Upper lobe of right lung (tissue), 1 donor: ENCODE data around the gene KIFC3. TPM values are rescaled to one million over a fixed set of nuclear protein-coding genes. Genes with fewer than 3 reads are reported as not detected.

Source experiments
- ATAC-seq: fragments of 200-7000 bp; cut with Tn5 transposase; one replicate; pipeline ENCODE4 v1.9.1; 2020; ENCODE audit warnings: mild to moderate bottlenecking, moderate library complexity
- DNase-seq: peaks from one replicate; pipeline ENCODE4 v3.0.0-alpha.2; 2020
- H3K27ac ChIP-seq: fragments of 200-600 bp; one replicate; pipeline ENCODE4 v1.8.0; 2022
- H3K27me3 ChIP-seq: fragments of 200-600 bp; one replicate; pipeline ENCODE4 v1.8.0; 2022; ENCODE audit warnings: mild to moderate bottlenecking
- H3K36me3 ChIP-seq: fragments of 200-600 bp; one replicate; pipeline ENCODE4 v1.8.0; 2022
- H3K4me1 ChIP-seq: fragments of 200-600 bp; one replicate; pipeline ENCODE4 v1.8.0; 2022
- H3K4me3 ChIP-seq: fragments of 200-600 bp; one replicate; pipeline ENCODE4 v1.8.0; 2022; ENCODE audit warnings: mild to moderate bottlenecking
- H3K9me3 ChIP-seq: fragments of 200-600 bp; one replicate; pipeline ENCODE4 v1.8.0; 2022
- CTCF ChIP-seq: fragments of 200-600 bp; IDR thresholded peaks from one replicate; pipeline ENCODE4 v1.8.0; 2022; ENCODE audit warnings: antibody characterized with exemption
- intact Hi-C: fragments of 100-400 bp; cut with DNase I; formaldehyde crosslinking; loops from one replicate; pipeline ENCODE4 v1.11.0; 2022
- total RNA-seq: library from RNA; stranded (reverse); fragmentation: NEBNext Ultra II Directional; extraction: Animal tissue kit (Norgen Biotek cat#: 25700); gene quantifications from one replicate; pipeline ENCODE4 v1.2.1, GENCODE V29; 2021
- donor health status: DM: no; HTN: yes; CAD: no; lungs with severe emphysema.

KIFC3 gene
- total RNA-seq, 1 donor from 2014 or later: 99.1 TPM

DNA sequence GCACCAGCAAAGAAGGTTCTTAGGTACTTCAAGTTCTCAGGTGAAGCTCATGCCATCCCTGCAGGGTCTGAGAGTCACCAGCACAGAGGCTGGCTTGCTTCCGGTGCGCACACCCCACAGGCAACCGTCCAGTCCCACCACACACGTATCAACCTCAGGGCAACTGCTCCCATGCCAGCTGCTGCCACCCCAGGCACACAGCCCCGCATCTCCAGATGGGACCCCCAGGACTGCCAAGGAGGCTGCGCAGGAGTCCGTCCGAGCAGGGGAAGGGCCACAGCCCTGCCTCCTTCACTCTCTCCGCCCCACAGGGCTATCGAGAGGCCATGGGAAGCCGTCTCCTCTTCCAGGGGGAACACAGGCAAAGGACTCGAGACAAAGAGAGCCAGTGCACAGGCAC, 13.3 kb downstream of the KIFC3 start:
- ATAC-seq (no peak), DNase-seq (no peak)
- Histone ChIP-seq H3K4me3 (no peak overlapping the region), H3K9me3 (no peaks in the 10 kb centered on the region), H3K36me3 (peaks cover 62% of the 10 kb centered on the region), H3K27ac (no peak overlapping the region), H3K27me3 (no peaks in the 10 kb centered on the region), H3K4me1 (peaks cover 45% of the 10 kb centered on the region)
- intact Hi-C loops: no loop called here
- TF ChIP-seq CTCF: no peak

- no peak for DNase-seq
- H3K4me3 ChIP-seq: no peak overlapping the region
These were observed 13.9 kb downstream of the KIFC3 start for GRCh38 chr16:57788252-57788841.

DNA sequence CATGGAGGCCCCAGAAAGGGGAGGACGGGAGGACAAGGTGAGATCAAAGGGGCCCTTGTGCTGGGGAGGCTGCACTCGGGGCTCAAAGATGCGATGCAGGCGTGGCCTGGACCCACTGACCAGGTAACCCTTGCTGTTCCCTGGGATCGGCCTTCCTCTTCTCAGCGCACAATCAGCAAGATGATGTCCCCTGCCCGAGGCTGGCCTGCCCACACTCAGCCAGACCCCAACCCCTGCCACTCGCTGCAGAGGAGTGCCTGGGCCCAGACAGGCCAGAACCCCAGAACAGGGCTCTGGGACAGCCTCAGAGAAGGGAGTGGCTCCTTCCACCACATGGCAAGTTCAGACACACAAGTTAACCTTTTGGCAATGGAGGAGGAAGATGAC, 14.8 kb downstream of the KIFC3 start:
- intact Hi-C loops: no loop called here
- ATAC-seq: no peak
- H3K27ac ChIP-seq: peak overlapping the region; percentile 70

More at GRCh38 chr16:57788252-57788841, 13.9 kb downstream of the KIFC3 start:
- Histone ChIP-seq H3K4me1 (peaks cover 45% of the 10 kb centered on the region), H3K27ac (no peak overlapping the region), H3K27me3 (no peaks in the 10 kb centered on the region), H3K9me3 (no peaks in the 10 kb centered on the region), H3K36me3 (peaks cover 65% of the 10 kb centered on the region)
- no peak for TF ChIP-seq CTCF
- intact Hi-C loops: no loop called here
- no peak for ATAC-seq

DNA sequence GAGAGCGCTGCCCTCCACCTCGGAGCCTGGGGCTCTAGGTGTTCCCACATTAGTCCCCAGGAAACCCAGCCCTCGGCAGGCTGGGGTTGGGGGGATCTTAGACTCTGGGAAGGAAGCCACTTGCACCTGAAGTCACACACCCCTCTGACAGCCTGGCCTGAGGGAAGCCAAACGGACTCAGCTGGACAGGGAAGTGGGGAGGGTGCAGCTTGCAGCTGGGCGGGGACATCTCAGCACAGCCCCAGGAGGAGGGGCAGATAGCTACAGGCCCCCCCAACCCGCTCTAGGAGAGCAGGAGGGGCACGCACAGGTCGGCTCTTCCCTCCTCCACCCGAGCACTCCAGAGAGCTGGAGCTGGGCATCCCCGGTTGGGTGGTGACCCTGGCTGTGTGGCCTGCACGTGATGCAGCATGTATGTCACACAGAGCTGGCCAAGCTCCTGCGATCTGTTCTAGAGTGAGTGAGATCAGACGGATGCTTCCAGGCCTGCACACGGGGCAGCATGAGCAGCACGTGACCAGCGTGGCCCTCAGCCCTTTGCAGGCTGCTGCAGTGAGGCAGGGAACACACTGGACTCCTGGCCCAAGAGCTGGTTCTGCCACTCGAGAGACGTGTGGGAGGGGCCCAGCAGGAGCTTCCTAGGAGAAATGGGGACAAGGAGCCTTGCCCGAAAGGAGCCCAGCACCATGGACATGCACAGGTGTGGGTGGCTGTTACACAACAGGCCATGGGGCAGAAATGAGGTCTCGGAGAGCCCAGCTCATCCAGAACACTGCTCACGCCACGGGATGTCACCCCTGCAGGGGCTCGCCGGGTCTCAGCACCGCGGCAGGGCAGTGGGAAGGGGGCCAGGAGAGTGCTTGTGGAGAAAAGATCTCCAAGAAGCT, 15.4 kb downstream of the KIFC3 start:
- Histone ChIP-seq H3K36me3 (peaks cover 53% of the 10 kb centered on the region), H3K4me3 (no peak overlapping the region), H3K4me1 (peaks cover 45% of the 10 kb centered on the region), H3K27me3 (no peaks in the 10 kb centered on the region), H3K9me3 (no peaks in the 10 kb centered on the region), H3K27ac (peak overlapping the region; percentile 70)
- DNase-seq (peak; percentile 86), ATAC-seq (peak; percentile 85)
- TF ChIP-seq CTCF: no peak
- intact Hi-C loops: no loop called here

More for the DNA sequence above, 14.8 kb downstream of the KIFC3 start:
- Histone ChIP-seq H3K4me1 (peaks cover 45% of the 10 kb centered on the region), H3K9me3 (no peaks in the 10 kb centered on the region), H3K4me3 (no peak overlapping the region), H3K36me3 (peaks cover 59% of the 10 kb centered on the region), H3K27me3 (no peaks in the 10 kb centered on the region)
- no peak for TF ChIP-seq CTCF
- no peak for DNase-seq

- no peak overlapping the region for H3K4me3 ChIP-seq
- peaks cover 37% of the 10 kb centered on the region for H3K4me1 ChIP-seq
- ATAC-seq (no peak), DNase-seq (no peak)
- no peaks in the 10 kb centered on the region for H3K27me3 ChIP-seq
- intact Hi-C loops: no loop called here
- H3K36me3 ChIP-seq: peaks cover 48% of the 10 kb centered on the region
- no peaks in the 10 kb centered on the region for H3K9me3 ChIP-seq
- no peak overlapping the region for H3K27ac ChIP-seq
- no peak for TF ChIP-seq CTCF
These were observed 16.4 kb downstream of the KIFC3 start for GRCh38 chr16:57785924-57786323.
